ENCODE measurements around the gene KRTAP10-10.
A peak's percentile ranks its signal among the peaks of the same experiment; 100 is the strongest.
"Not testable (repeated sequence)": the region's sequence is repeated elsewhere in the genome, so short reads cannot be mapped to it uniquely, and the experiment has no call there.

The KRTAP10-10 gene

DNA sequence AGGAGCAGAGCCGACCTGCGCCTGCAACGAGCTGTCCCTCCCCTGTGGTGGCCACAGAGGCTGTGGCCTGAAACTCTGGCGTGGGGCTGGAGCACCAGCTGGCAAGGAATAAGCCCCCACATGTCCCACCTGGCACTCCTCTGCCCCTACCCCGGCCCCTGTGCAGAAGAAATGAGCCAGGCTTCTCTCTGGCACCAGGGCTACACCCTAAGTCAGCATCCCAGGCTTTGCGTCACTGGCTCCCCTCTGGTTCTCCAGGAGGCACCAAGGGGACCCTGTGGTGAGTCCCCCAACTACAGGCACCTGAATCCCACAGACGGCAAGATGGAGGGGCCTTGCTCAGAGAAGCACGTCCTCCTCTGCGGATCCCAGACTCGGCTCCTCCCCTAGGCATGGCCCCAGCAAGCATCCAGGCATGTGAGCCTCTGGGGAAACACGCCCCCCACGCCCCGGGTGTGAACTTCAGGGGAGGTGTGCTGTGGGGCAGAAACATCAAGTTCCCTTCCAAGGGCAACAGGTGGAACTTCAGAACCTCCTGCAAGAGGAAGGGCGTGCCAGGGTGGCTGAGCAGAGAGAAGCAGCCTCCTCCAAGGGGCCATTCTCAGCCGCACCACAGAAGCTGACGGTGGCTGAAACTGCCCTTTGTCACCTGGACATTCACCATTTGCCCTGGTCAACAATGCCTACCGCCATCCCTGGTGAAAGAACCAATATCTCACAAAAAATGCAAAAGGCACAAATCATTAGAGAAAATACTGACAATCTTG is 33.9 kb upstream of the KRTAP10-10 start:
- DNase-seq = no peak

DNA sequence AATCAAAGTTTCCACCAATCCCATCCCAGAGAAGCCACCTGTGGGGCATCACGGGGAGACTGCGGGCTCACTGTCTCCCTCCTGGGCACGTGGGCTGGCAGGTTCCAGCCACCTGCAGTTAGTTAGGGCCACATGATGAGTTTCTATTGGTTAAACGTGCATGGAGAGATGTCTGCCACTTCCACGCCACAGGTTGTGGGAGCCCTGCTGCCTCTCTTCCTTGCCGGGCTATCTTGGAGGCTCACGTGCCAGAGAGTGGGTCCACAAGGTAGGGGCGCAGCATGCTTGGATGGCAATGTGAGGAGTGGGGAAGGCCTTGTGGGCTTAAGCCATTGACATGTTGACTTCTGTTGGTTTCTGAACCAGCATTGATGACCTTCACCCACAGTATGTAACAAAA is 33.2 kb upstream of the KRTAP10-10 start:
- no peak for DNase-seq

DNA sequence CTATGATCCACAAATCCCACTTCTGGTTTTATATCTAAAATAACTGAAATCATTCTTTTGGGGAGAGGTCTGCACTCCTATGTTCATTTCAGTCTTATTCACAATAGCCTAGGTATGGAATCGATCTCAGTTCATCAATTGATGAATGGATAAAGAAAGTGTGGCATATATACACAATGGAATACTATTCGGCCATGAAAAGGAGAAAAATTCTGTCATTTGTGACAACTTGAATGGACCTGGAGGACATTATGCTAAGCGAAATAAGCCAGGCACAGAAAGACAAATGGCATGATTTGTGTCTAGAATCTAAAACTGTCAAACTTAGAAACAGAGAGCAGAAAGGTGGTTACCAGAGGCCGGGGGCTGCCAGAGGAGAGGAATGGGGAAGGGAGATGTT is 30.7 kb upstream of the KRTAP10-10 start:
- DNase-seq = no peak

GRCh38 chr21:44609193-44609592 is 28.0 kb upstream of the KRTAP10-10 start:
- DNase-seq = no peak

DNA sequence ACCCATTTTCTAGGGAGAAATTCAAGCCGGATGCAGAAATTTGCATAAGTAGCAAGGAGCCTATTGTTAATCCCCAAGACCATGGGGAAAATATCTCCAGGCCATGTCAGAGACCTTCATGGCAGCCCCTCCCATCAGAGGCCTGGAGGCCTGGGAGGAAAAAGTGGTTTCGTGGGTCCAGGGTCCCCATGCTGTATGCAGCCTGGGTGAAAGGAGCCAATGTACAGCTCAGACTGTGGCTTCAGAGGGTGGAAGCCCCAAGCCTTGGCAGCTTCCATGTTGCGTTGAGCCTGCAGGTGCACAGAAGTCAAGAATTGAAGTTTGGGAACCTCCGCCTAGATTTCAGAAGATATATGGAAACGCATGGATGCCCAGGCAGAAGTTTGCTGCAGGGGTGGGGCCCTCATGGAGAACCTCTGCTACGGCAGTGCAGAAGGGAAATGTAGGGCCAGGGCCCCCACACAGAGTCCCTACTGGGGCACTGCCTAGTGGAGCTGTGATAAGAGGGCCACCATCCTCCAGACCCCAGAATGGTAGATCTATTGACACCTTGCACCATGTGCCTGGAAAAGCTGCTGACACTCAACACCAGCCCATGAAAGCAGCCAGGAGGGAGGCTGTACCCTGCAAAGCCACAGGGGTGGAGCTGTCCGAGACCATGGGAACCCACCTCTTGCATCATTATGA is 26.9 kb upstream of the KRTAP10-10 start:
- not testable (repeated sequence) for DNase-seq

- DNase-seq = no peak
Measured at GRCh38 chr21:44611551-44611950, 25.6 kb upstream of the KRTAP10-10 start.

GRCh38 chr21:44612029-44612486 is 25.1 kb upstream of the KRTAP10-10 start, which contains the start of gene KRTAP10-8:
TSS of gene KRTAP10-8 (plus strand) at chr21:44612079. CDS start at chr21:44612101, 22 bp downstream.
- DNase-seq = no peak

DNA sequence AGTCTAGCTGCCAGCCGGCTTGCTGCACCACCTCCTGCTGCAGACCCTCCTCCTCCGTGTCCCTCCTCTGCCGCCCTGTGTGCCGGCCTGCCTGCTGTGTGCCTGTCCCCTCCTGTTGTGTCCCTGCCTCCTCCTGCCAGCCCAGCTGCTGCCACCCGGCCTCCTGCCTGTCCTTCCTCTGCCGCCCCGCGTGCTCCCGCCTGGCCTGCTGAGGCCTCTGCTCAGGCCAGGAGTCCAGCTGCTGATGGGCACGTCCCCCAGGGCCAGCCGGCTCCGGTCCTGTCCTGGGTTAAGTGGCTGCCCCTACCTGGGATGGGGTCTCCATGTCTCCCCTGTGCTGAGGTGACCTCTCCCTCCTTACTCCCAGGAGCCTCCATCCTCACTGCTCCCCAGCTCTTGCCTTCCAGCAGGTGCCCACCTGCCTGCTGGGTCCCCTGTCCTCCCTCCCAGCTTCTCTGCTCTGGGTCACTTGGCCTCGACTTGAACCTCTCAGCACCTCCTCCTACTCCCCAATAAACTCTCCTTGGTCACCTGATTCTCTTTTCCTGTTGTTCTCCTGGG is 24.4 kb upstream of the KRTAP10-10 start:
- no peak for DNase-seq

GRCh38 chr21:44613386-44614155 is 23.6 kb upstream of the KRTAP10-10 start:
- DNase-seq = no peak

- no peak for DNase-seq
Measured at GRCh38 chr21:44614161-44614631, 23.0 kb upstream of the KRTAP10-10 start.

DNA sequence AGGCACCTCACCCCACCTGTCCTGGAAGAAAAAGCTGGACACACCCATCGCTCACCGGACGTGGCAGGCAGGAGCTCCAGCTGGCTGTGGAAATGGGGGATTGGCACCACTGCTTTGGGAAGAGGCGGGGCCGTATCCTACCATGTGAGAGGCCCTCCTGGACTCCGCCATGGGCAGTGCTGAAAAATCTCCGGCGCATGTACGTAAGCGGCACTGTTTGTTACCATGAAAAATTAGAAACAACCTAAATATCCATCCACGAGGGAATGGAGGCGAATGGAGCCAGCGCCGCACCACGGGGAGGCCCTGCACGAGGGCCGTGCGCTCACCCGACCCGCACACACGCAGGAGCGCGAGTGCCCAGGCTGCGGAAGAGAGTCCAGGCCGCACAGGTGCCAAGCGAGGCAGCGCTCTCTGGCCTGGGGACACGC is 22.2 kb upstream of the KRTAP10-10 start:
- no peak for DNase-seq

DNA sequence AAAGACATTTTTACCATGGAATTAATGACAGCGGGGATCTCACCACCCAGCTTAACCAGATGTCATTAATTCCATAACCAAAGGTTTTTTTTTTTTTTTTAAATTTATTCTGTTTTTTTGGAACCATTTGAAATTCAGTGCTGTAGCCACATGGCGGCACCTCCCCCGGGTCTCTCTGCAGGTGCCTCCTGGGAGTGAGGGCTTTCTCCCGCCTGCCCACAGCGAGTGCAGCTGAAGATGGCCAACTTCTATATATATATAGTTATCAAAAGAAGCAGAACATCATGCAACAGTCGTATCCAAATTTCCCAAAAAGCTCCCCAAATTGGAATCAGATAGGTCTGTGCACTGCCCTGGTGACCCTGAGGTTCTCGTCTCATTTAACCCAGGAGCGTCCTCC is 21.7 kb upstream of the KRTAP10-10 start:
- no peak for DNase-seq

- no peak for DNase-seq
Measured at GRCh38 chr21:44615911-44616590, 21.1 kb upstream of the KRTAP10-10 start.

DNA sequence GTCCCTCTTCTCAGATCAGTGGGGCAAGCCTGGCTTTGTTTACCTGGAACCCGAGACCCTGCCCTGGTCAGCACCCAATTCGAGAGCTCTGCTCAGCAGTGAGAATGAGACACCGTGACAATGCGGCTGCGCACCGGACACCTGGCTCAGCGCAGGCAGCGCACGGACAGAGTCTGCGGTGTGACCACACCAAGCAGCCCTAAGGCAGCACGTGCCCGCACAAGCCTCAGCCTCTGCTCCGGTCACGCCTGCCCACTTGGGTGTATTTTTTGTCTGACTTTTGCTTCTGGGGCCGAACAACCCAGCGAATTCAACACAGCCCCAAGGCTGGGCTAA is 20.6 kb upstream of the KRTAP10-10 start:
- no peak for DNase-seq

GRCh38 chr21:44617071-44617501 is 20.1 kb upstream of the KRTAP10-10 start:
- DNase-seq = no peak

- peak; percentile 39 for DNase-seq
Measured at GRCh38 chr21:44618504-44618903, 18.7 kb upstream of the KRTAP10-10 start.

DNA sequence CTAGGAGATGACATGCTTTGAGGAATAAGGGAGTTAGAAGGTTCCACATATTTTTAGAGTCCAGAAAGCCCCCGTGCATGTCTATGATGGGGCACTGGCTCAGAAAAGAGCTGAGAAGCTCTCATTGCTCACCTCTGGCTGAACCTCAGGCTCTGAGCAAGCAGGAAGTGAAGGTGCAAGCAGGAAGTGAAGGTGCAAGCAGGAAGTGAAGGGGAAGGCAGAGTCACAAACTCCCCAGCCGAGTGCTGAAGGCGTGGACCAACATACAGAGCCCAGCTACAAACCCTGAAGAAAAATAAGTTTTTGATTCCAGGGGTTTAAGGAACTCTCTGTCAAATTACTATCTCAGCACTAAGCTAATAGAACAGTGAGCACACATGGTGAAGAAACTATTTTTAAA is 18.2 kb upstream of the KRTAP10-10 start:
- peak; percentile 11 for DNase-seq

DNA sequence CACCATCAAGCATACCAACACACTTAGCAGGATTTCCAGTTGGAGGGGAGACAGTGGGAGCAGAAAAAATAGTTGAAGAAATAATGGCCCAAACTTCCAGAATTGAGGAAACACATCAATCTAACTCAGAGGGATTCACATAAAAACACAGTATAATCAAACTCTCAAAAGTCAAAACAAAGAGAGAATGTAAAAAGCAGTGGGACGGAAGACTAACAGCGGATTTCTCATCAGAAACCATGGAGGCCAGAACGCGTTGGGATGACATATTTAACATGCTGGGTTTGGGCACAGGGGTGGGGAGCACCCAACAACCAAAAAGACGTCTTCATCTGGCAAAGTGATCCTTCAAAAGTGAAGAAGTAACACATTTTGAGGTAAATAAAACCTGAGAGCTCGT is 17.3 kb upstream of the KRTAP10-10 start:
- no peak for DNase-seq

DNA sequence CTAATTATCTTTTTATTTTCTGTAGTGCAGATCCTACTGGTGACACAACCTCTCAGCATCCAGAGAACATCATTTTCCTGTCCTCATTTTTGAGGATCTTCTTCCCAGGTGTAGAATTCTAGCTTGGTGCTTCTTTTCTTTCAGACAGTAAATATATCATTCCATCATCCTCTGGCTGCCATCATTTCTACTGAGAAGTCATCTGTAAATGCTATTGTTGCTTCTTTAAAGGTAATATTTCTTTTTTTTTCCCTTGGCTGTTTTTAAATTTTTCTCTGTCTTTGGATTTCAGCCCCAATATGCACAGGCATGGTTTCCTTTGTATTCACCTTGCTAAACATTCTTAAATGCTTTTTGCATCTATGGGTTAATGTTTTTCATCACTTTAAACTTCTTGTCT is 13.6 kb upstream of the KRTAP10-10 start:
- DNase-seq = no peak

GRCh38 chr21:44625756-44626155 is 11.4 kb upstream of the KRTAP10-10 start:
- DNase-seq = no peak

- DNase-seq = no peak
Measured at GRCh38 chr21:44626262-44626661, 10.9 kb upstream of the KRTAP10-10 start.

- DNase-seq = no peak
Measured at GRCh38 chr21:44626673-44627143, 10.4 kb upstream of the KRTAP10-10 start, which contains the start of gene KRTAP10-9. TSS of gene KRTAP10-9 (plus strand) at chr21:44627093. CDS start at chr21:44627172, 79 bp downstream.

All from DMS53 (cell line).